Transverse colon (tissue), 4 donors: ENCODE measurements around the gene FAM131B. TPM values are rescaled to one million over a fixed set of nuclear protein-coding genes. Genes with fewer than 3 reads are reported as not detected.

Experiments used
- DNase-seq: peaks from one replicate; pipeline ENCODE4 v3.0.0-alpha.2; 2019
- H3K27ac ChIP-seq, 4 donors: fragments of 200-600 bp; sonication (generic); 2 replicates each; pipeline ENCODE4 v1.5.1; 2016 to 2018; ENCODE audit warnings: inconsistent platforms in 4 of 4
- H3K27me3 ChIP-seq: fragments of 200-600 bp; sonication (generic); 2 replicates; pipeline ENCODE4 v1.5.1; 2017; ENCODE audit warnings: inconsistent platforms
- H3K36me3 ChIP-seq, 4 donors: fragments of 200-600 bp; sonication (generic); 2 replicates each; pipeline ENCODE4 v1.5.1; 2017 to 2019; ENCODE audit warnings: inconsistent platforms in 4 of 4
- H3K4me1 ChIP-seq, 4 donors: fragments of 200-600 bp; sonication (generic); 2 replicates each; pipeline ENCODE4 v1.5.1; 2017 to 2020; ENCODE audit warnings: inconsistent platforms in 4 of 4
- H3K4me3 ChIP-seq, 4 donors: fragments of 200-600 bp; sonication (generic); 1 replicate in 1 of 4; 2 replicates in 3 of 4; pipeline versions ENCODE4 v1.5.1 to v1.6.1; 2017 to 2019; ENCODE audit warnings: inconsistent platforms in 4 of 4
- H3K9me3 ChIP-seq, 2 donors: fragments of 200-600 bp; sonication (generic); 2 replicates each; pipeline ENCODE4 v1.5.1; 2017 to 2019; ENCODE audit warnings: inconsistent platforms in 2 of 2
- CTCF ChIP-seq, 5 experiments: fragments of 200-600 bp in 3 of 5; fragments of 450-650 bp in 2 of 5; sonication (generic) in 3 of 5; IDR thresholded peaks; 1 replicate in 2 of 5; 2 replicates in 3 of 5; pipeline ENCODE4 v1.5.1; 2016 to 2017; ENCODE audit warnings: antibody characterized with exemption in 5 of 5, inconsistent platforms in 3 of 5, mild to moderate bottlenecking in 2 of 5, moderate library complexity in 1 of 5
- EP300 ChIP-seq: sonication (generic); formaldehyde crosslinking; IDR thresholded peaks from one replicate; pipeline ENCODE4 v1.6.1; 2017; ENCODE audit warnings: antibody characterized with exemption, low read depth
- POLR2A ChIP-seq: fragments of 450-650 bp; IDR thresholded peaks from one replicate; pipeline ENCODE4 v1.6.1; 2016; ENCODE audit warnings: antibody characterized with exemption, mild to moderate bottlenecking, moderate library complexity
- POLR2AphosphoS5 ChIP-seq, 3 donors: sonication (generic); formaldehyde crosslinking; IDR thresholded peaks; one replicate each; pipeline ENCODE4 v1.6.1; 2016; ENCODE audit warnings: antibody characterized with exemption in 3 of 3
- WGBS, 2 donors: methylation state at CpG; one replicate each; pipeline ENCODE4 v1.1.5; 2018; ENCODE audit warnings: low coverage in 1 of 2; 5-methylcytosine and 5-hydroxymethylcytosine counted together
- in situ Hi-C, 4 donors: fragments of 200-750 bp; cut with MboI; loops; one replicate each; pipeline versions ENCODE4 v1.15.0 to v1.15.1; 2017; ENCODE audit warnings: low sequenced_read_pairs in 3 of 4, low pct_ligation_motif_present in 1 of 4, low pct_unique_long_range_greater_than_20kb in 1 of 4
- intact Hi-C: fragments of 100-400 bp; cut with DNase I; formaldehyde crosslinking; loops from one replicate; pipeline ENCODE4 v1.15.1; 2023; ENCODE audit warnings: low total_unique reads
- total RNA-seq, 4 donors: library from RNA; depleted of rRNA; stranded (reverse); fragments of >200 nt; gene quantifications; one replicate each; pipeline ENCODE4 v1.1.0, GENCODE V29; 2016

Gene FAM131B
- total RNA-seq, 4 donors from 2014 or later = 2.2 to 33.4 (median 4.7) TPM

- intact Hi-C loops = no loop called here
- H3K36me3 ChIP-seq = no peaks in the 10 kb centered on the region
- DNase-seq = no peak
- no peak for TF ChIP-seq POLR2AphosphoS5 (IDR thresholded peaks at IDR 0.05)
- no peak for TF ChIP-seq EP300
- TF ChIP-seq CTCF (IDR thresholded peaks at IDR 0.05) = no peak
- no peaks in the 10 kb centered on the region for H3K27me3 ChIP-seq
- no peak overlapping the region for H3K4me3 ChIP-seq
- WGBS, 2 donors = 89% methylated on average over 8 of the region's 8 CpGs; no CpG with 5 or more reads in 1 of the 2 donors
- H3K4me1 ChIP-seq = no peaks in the 10 kb centered on the region
- in situ Hi-C loops = no loop called here
- H3K27ac ChIP-seq = no peak overlapping the region
- no peaks in the 10 kb centered on the region for H3K9me3 ChIP-seq
Measured at GRCh38 chr7:143399151-143399550, 36.6 kb upstream of the FAM131B start.

- WGBS, 2 donors = 88% methylated on average over 14 of the region's 14 CpGs; no CpG with 5 or more reads in 1 of the 2 donors
- DNase-seq = no peak
- in situ Hi-C loops = no loop called here
Measured at GRCh38 chr7:143398616-143399015, 36.1 kb upstream of the FAM131B start.

GRCh38 chr7:143397710-143398530 lies 35.4 kb upstream of the FAM131B start:
- Histone ChIP-seq H3K4me1 (peaks cover 0 to 6% (median 2%) of the 10 kb centered on the region in 4 donors), H3K27me3 (no peaks in the 10 kb centered on the region), H3K36me3 (no peaks in the 10 kb centered on the region), H3K27ac (no peak overlapping the region), H3K4me3 (no peak overlapping the region), H3K9me3 (no peaks in the 10 kb centered on the region)
- no peak for DNase-seq
- TF ChIP-seq CTCF (IDR thresholded peaks at IDR 0.05) = no peak
- no peak for TF ChIP-seq POLR2AphosphoS5 (IDR thresholded peaks at IDR 0.05)
- TF ChIP-seq EP300 = no peak
- no peak for TF ChIP-seq POLR2A
- 86 to 87% methylated on average over 4 to 16 of the region's 16 CpGs for WGBS, 2 donors
- intact Hi-C loops = no loop called here
- in situ Hi-C loops = no loop called here

More at GRCh38 chr7:143398616-143399015, 36.1 kb upstream of the FAM131B start:
- H3K4me1 ChIP-seq = no peaks in the 10 kb centered on the region
- H3K27ac ChIP-seq = no peak overlapping the region
- intact Hi-C loops = no loop called here
- H3K36me3 ChIP-seq = no peaks in the 10 kb centered on the region
- H3K9me3 ChIP-seq = no peaks in the 10 kb centered on the region
- no peaks in the 10 kb centered on the region for H3K27me3 ChIP-seq
- H3K4me3 ChIP-seq = no peak overlapping the region
- TF ChIP-seq POLR2AphosphoS5 (IDR thresholded peaks at IDR 0.05) (no peak), CTCF (IDR thresholded peaks at IDR 0.05) (no peak), EP300 (no peak), POLR2A (no peak)

GRCh38 chr7:143396625-143397556 lies 34.4 kb upstream of the FAM131B start:
- Histone ChIP-seq H3K4me1 (peaks cover 2 to 15% (median 10%) of the 10 kb centered on the region in 4 donors), H3K4me3 (no peak overlapping the region), H3K27ac (no peak overlapping the region), H3K27me3 (no peaks in the 10 kb centered on the region), H3K9me3 (no peaks in the 10 kb centered on the region), H3K36me3 (no peaks in the 10 kb centered on the region)
- DNase-seq = no peak
- in situ Hi-C loops (no loop called here), intact Hi-C loops (no loop called here)
- TF ChIP-seq POLR2A (no peak), POLR2AphosphoS5 (IDR thresholded peaks at IDR 0.05) (no peak), EP300 (no peak), CTCF (IDR thresholded peaks at IDR 0.05) (no peak)
- WGBS, 2 donors = 87 to 89% methylated on average over 14 to 28 of the region's 28 CpGs
